Right lobe of liver (tissue), 6 donors: ENCODE measurements around the gene XBP1. TPM values are rescaled to one million over a fixed set of nuclear protein-coding genes. Genes with fewer than 3 reads are reported as not detected.

Source experiments
- ATAC-seq, 4 donors: fragments of 200-7000 bp; cut with Tn5 transposase; one replicate each; pipeline ENCODE4 v1.9.1; 2020; ENCODE audit warnings: mild to moderate bottlenecking in 4 of 4, moderate library complexity in 4 of 4
- DNase-seq, 3 donors: peaks; one replicate each; pipeline ENCODE4 v3.0.0-alpha.2; 2020
- H3K27ac ChIP-seq, 3 donors: fragments of 200-600 bp; one replicate each; pipeline ENCODE4 v1.8.0; 2022
- H3K27me3 ChIP-seq, 2 donors: fragments of 200-600 bp; one replicate each; pipeline ENCODE4 v1.8.0; 2022
- H3K36me3 ChIP-seq, 4 donors: fragments of 200-600 bp; sonication (generic) in 1 of 4; one replicate each; pipeline versions ENCODE4 v1.5.1 to v1.8.0; 2017 to 2022; ENCODE audit warnings: control low read depth in 1 of 4
- H3K4me1 ChIP-seq, 4 donors: fragments of 200-600 bp; sonication (generic) in 1 of 4; one replicate each; pipeline versions ENCODE4 v1.5.1 to v1.8.0; 2017 to 2022; ENCODE audit warnings: control low read depth in 1 of 4
- H3K4me3 ChIP-seq, 3 donors: fragments of 200-600 bp; one replicate each; pipeline ENCODE4 v1.8.0; 2022
- H3K9me3 ChIP-seq, 4 donors: fragments of 200-600 bp; sonication (generic) in 1 of 4; one replicate each; pipeline versions ENCODE4 v1.5.1 to v1.8.0; 2017 to 2022; ENCODE audit warnings: control low read depth in 1 of 4
- CTCF ChIP-seq, 4 donors: fragments of 200-600 bp in 3 of 4; fragments of 450-650 bp in 1 of 4; IDR thresholded peaks; one replicate each; pipeline versions ENCODE4 v1.5.1 to v1.8.0; 2016 to 2022; ENCODE audit warnings: antibody characterized with exemption in 4 of 4, mild to moderate bottlenecking in 2 of 4
- POLR2A ChIP-seq: fragments of 450-650 bp; IDR thresholded peaks from one replicate; pipeline ENCODE4 v1.6.1; 2017; ENCODE audit warnings: antibody characterized with exemption, mild to moderate bottlenecking
- whole genome bisulfite sequencing: methylation state at CpG from one replicate; pipeline ENCODE4 v1.1.6; 2018; ENCODE audit warnings: low coverage, low lambda C conversion rate; ENCODE audit not compliant: insufficient coverage; ENCODE audit errors: missing lambda C conversion rate; 5-methylcytosine and 5-hydroxymethylcytosine counted together
- intact Hi-C, 2 donors: fragments of 100-400 bp; cut with DNase I; formaldehyde crosslinking; loops; one replicate each; pipeline versions ENCODE4 v1.11.2 to v1.14.1; 2022
- total RNA-seq, 6 experiments: library from RNA; depleted of rRNA in 2 of 6; stranded (reverse); fragments of >200 nt in 2 of 6; fragmentation: NEBNext Ultra II Directional in 3 of 6; extraction: Animal tissue kit (Norgen Biotek cat#: 25700) in 3 of 6; gene quantifications; one replicate each; pipeline versions ENCODE4 v1.1.0 to v1.2.4, GENCODE V29; 2016 to 2023
- donor health status: DM: no; HTN: yes; CAD: no.
- donor health status: DM: no; HTN: no; CAD: no.
- donor health status: DM: no; HTN: no; CAD: no.
- donor health status: DM: no; HTN: yes; CAD: no.
- donor health status: DM: no; HTN: yes; CAD: no.

Gene XBP1
- total RNA-seq, 6 experiments from 2014 or later, result 298 to 624 (median 414) TPM

- Histone ChIP-seq H3K4me3 (no peak overlapping the region), H3K9me3 (no peaks in the 10 kb centered on the region), H3K27me3 (no peaks in the 10 kb centered on the region), H3K36me3 (no peaks in the 10 kb centered on the region), H3K27ac (no peak overlapping the region), H3K4me1 (peaks cover 0 to 22% (median 10%) of the 10 kb centered on the region in 4 donors)
- ATAC-seq (no peak), DNase-seq (no peak)
- intact Hi-C loops, result loop anchor here (5.0 to 10.0 kb wide), 2 partner anchors 225 to 228 kb away; no protein-coding TSS in a partner anchor
- no peak for TF ChIP-seq POLR2A
- no peak for TF ChIP-seq CTCF (IDR thresholded peaks at IDR 0.05)
- 100% methylated on average over 1 of the region's 1 CpG for WGBS
Observed at GRCh38 chr22:28832731-28833130, 32.4 kb upstream of the XBP1 start.

- ATAC-seq, result no peak
- TF ChIP-seq POLR2A, result no peak
- TF ChIP-seq CTCF (IDR thresholded peaks at IDR 0.05), result no peak
- intact Hi-C loops, result loop anchor here (5.0 to 10.0 kb wide), 2 partner anchors 224 to 227 kb away; no protein-coding TSS in a partner anchor
- DNase-seq, result no peak
- no peaks in the 10 kb centered on the region for H3K9me3 ChIP-seq
- WGBS, result 100% methylated on average over 2 of the region's 7 CpGs
- H3K4me3 ChIP-seq, result no peak overlapping the region
- no peak overlapping the region for H3K27ac ChIP-seq
- no peaks in the 10 kb centered on the region for H3K36me3 ChIP-seq
- peaks cover 0 to 22% (median 10%) of the 10 kb centered on the region in 4 donors for H3K4me1 ChIP-seq
- no peaks in the 10 kb centered on the region for H3K27me3 ChIP-seq
Observed at GRCh38 chr22:28831140-28832072, 31.0 kb upstream of the XBP1 start.

GRCh38 chr22:28830441-28830840 lies 30.1 kb upstream of the XBP1 start:
- no peak for DNase-seq
- no peak for ATAC-seq
- no peaks in the 10 kb centered on the region for H3K36me3 ChIP-seq
- WGBS, result 100% methylated on average over 3 of the region's 3 CpGs
- no peak for TF ChIP-seq POLR2A
- TF ChIP-seq CTCF (IDR thresholded peaks at IDR 0.05), result no peak
- intact Hi-C loops, result loop anchor here (5.0 to 10.0 kb wide), 2 partner anchors 223 to 226 kb away; no protein-coding TSS in a partner anchor
- no peak overlapping the region for H3K4me3 ChIP-seq
- H3K4me1 ChIP-seq, result peaks cover 0 to 22% (median 10%) of the 10 kb centered on the region in 4 donors
- H3K9me3 ChIP-seq, result no peaks in the 10 kb centered on the region
- no peaks in the 10 kb centered on the region for H3K27me3 ChIP-seq
- peak overlapping the region in 1 of 3 donors; percentile 72 for H3K27ac ChIP-seq

GRCh38 chr22:28829358-28830181 lies 29.2 kb upstream of the XBP1 start:
- TF ChIP-seq POLR2A (no peak), CTCF (IDR thresholded peaks at IDR 0.05) (peak; percentile 97 to 99 (median 98))
- peak overlapping the region in 1 of 3 donors; percentile 14 for H3K4me3 ChIP-seq
- intact Hi-C loops, result loop anchor here (5.0 to 10.0 kb wide), 2 partner anchors 222 to 225 kb away; no protein-coding TSS in a partner anchor

More at GRCh38 chr22:28829358-28830181, 29.2 kb upstream of the XBP1 start:
- peak; percentile 79 to 85 (median 84) for DNase-seq
- Histone ChIP-seq H3K4me1 (peaks cover 0 to 22% (median 10%) of the 10 kb centered on the region in 4 donors), H3K9me3 (no peaks in the 10 kb centered on the region), H3K27me3 (no peaks in the 10 kb centered on the region), H3K36me3 (no peaks in the 10 kb centered on the region), H3K27ac (peak overlapping the region; percentile 5 to 72 (median 24))
- peak; percentile 91 to 98 (median 95) for ATAC-seq
- WGBS, result 18% methylated on average over 12 of the region's 12 CpGs
